Renal cortical epithelial cell (primary cell): ENCODE results near the gene KLHDC7B. TPM values are rescaled to one million over a fixed set of nuclear protein-coding genes. Genes with fewer than 3 reads are reported as not detected.
"Not testable (repeated sequence)": the region's sequence is repeated elsewhere in the genome, so short reads cannot be mapped to it uniquely, and the experiment has no call there.

ENCODE experiments used
- DNase-seq: peaks from one replicate; pipeline ENCODE4 v3.0.0-alpha.2; 2011; ENCODE audit warnings: low read depth
- total RNA-seq: library from RNA; depleted of rRNA; stranded (reverse); fragments of >200 nt; gene quantifications from 2 replicates; pipeline ENCODE4 v1.2.3, GENCODE V29; 2014

KLHDC7B gene
- total RNA-seq, 1 donor from 2014 or later: 0.15 TPM

DNA sequence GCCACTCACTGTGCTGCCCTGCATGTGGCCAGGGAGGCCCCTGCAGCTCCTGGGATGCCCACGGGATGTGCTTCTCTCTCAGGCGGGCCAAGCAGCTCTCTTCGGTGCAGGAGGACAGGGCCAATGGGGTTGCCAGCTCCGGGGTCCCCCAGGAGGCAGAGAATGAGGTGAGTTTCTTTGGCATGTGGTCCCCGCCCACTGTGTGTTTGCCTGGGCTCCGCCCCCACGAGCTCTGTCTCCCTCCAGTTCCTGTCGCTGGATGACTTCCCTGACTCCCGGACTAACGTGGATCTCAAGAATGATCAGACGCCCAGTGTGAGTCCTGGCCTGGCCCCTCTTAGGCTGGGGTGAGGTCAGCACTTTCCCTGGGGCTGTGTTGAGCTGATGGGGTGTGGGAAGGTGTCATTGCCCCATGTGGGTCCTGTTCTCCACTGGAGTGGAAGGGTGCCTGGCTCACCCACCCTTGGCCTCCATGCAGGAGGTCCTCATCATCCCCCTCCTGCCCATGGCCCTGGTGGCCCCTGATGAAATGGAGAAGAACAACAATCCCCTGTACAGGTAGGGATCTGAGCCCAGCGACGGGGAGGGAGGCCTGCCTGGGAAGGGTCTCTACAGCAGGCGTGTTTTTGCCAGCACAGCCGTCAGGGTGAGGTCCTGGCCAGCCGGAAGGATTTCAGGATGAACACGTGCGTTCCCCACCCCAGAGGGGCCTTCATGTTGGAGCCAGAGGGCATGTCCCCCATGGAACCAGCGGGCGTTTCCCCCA lies 28.0 kb upstream of the KLHDC7B start:
- no peak for DNase-seq

DNA sequence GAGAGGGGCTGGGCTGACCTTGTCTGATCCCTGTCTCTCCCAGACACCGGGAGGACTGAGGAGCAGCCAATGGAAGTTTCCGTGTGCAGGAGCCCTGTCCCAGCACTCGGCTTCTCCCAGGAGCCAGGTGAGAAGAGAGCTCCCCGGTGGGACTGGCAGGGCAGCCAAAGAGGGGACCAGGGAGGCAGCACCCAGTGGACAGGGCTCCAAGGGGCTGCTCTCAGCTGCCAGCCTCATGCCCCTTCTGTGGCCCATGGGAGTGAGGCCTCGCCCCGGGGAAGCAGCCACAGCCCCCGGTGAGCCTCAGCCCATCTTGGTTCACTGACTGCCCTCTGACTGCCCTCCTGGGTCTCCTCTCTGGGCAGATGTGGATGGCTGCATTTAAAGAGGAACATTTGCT lies 27.1 kb upstream of the KLHDC7B start:
- no peak for DNase-seq

DNA sequence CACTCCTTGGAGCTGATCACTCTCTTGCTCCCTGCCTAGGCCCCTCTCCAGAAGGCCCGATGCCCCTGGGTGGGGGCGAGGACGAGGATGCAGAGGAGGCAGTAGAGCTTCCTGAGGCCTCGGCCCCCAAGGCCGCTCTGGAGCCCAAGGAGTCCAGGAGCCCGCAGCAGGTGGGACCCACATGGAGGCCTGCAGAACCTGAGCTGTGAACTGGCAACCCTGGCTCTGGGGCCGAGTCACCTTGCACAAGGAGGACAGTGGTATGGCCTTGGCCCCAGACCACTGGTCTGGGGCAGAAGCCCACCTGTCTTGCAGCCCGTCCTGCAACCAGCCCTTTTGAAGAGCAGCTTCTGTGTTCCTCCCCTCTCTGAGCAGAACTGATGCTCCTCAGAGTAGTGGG lies 26.5 kb upstream of the KLHDC7B start:
- DNase-seq: no peak

DNA sequence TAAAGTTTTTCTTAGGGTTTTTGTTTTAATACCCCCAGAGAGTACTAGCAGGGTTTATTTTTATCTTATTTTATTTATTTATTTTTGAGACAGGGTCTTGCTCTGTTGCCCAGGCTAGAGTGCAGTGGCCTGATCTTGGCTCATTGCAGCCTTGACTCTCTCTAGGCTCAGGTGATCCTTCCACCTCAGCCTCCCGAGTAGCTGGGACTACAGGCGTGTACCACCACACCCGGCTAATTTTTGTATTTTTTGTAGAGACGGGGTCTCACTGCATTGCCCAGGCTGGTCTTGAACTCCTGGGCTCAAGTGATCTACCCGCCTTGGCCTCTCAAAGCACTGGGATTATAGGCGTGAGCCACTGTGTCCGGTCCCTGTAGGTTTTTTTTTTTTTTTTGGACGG lies 25.5 kb upstream of the KLHDC7B start:
- not testable (repeated sequence) for DNase-seq

DNA sequence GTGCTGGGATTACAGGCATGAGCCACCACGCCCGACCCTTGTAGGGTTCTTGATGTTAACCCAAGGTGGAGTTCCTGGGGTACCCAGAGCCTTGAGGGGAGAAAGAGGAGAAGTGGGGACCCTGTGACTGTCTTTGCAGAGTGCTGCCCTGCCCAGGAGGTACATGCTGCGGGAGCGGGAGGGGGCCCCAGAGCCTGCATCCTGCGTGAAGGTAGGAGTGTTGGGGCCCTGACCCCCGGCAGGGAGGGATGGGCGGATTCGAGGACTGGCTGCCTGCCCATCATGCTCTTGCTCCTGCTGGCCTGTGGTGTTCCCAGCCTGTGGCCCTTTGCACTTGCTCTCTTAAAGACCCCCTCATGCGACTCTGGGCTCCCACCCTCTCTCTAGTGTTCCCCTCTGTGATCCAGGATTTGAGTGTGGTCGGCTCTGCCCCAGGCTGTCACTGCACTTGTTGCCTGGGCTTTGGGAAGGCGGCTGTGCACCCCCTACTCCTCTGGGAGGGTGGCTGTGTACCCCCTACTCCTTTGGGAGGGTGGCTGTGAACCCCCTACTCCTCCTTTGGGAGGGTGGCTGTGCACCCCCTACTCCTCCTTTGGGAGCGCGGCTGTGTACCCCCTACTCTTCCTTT lies 24.8 kb upstream of the KLHDC7B start:
- no peak for DNase-seq

DNA sequence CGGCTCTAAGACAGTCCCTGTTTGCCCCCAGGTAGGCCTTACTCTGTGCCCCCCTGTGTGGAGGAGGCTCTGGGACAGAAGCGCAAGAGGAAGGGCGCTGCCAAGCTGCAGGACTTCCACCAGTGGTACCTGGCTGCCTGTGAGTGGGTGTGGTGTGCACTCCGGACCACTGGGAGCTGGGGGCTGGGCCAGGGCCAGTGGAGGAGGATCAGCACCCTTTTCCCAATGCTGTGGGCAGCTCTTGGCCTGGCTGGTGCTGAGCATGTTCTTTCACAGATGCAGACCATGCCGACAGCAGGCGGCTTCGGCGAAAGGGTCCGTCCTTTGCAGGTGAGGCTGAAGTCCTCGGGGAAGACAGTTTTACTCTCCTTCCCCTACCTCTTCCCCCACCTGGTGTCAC lies 24.0 kb upstream of the KLHDC7B start:
- no peak for DNase-seq

DNA sequence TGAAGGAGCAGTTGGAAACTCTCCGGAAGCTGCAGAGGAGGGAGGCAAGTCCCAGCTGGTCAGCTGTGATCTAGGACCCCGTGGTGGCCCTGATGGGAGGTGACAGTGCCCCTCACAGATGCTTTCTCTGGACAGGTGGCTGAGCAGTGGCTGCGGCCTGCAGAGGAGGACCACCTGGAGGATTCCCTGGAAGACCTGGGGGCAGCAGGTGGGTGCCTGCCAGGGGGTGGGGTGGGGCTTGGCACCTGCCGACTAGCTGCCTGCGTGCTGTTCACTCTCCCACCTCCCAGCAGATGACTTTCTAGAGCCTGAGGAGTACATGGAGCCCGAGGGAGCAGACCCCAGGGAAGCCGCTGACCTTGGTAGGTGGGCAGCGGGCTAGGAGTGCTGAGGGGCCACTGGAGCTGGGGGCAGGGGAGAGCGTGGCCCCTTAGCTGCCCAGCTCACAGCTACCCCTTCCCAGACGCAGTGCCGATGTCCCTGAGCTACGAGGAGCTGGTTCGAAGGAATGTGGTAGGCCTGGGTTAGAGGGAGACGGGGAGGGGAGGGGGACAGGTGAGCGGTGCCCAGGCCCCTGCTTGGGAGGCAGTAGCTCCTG lies 23.4 kb upstream of the KLHDC7B start:
- no peak for DNase-seq

DNA sequence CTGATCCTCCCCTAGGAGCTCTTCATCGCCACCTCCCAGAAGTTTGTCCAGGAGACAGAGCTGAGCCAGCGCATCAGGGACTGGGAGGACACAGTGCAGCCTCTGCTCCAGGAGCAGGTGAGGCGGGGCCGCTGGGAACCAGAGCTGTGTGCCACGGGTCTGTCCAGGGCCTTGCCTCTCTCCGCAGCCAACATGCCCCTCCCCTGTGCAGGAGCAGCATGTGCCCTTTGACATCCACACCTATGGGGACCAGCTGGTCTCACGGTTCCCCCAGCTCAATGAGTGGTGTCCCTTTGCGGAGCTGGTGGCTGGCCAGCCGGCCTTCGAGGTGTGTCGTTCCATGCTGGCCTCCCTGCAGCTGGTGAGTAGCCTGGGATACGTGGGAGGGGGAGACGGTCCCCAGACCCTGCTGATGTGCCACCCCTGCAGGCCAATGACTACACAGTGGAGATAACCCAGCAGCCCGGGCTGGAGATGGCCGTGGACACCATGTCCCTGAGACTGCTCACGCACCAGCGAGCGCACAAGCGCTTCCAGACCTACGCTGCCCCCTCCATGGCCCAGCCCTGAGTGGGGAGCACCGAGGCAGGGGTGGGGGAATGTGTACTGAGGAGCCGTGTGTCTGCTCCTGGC lies 22.8 kb upstream of the KLHDC7B start:
- no peak for DNase-seq

DNA sequence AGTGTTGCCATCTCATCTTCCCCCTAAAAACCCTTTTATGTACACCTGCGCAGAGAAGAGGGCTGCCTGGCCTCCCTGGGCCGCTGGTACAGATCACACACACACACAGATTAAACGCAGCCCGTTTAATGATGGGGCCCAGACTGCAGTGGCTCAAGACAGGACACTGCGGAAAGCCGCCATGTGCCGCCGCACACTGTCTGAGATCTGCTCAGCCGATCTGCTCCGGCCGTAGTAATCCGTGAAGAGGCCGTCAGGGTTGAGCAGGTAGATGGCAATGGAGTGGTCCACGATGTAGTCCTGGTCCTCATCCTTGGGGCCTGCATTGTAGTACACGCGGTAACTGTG lies 22.3 kb upstream of the KLHDC7B start:
- DNase-seq: no peak

DNA sequence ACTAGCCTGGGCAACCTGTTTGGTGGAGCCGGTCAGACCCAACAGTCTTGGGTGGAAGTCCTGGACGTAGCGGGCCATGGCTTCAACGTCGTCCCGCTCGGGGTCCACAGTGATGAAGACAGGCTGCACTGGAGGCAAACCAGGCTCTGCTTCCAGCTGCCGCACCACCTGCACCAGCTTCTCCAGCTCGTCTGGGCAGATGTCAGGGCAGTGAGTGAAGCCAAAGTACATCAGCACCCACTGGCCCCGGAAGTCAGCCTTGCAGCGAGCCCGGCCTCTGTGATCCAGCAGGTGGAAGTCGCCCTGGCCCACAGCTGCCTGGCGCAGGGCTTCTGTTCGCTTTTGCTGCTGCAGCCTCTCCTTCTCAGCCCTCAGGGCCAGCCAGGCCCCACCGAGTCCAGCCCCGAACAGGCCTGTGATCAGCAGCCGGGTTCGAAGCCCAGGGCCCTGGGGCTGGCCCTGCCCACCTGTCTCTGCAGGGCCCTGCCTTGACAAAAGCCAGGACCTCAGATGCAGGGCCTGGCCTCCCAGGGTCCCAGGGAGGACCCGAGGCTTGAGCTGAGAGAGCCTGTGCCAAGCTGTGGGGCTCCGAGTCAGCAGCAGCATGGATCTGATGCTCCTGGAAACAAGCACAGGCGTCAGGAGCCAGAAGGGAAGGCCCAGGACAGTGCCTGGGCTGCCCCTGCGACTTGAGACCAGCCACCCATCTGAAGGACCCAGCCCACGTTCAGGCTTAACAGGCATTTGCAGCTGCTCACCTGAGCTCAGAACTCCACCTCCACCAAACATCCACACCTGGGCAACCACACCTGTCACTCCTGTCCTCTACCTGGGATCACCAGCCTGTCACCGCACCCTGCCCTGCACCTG lies 21.7 kb upstream of the KLHDC7B start:
- DNase-seq: no peak

DNA sequence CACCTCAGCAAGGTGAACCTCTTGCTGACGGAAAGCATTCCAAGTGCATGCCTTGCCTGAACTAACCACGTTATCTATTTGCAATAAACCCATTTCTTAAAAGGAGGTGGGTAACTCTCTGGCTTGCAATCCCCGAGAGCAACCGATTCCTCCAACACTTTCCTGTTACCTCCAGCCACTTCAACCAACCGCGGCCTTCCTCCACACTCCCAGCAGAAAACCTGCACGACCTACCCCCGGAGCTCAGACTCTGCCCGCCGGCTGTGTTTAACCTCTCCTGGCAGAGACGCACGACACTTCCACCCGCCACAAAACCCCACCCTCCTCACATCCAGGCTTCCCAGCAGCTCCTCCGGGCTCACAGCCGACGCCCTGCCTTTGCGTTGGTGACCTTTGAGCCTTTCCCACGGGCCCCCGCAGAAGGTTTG lies 21.0 kb upstream of the KLHDC7B start:
- DNase-seq: no peak

DNA sequence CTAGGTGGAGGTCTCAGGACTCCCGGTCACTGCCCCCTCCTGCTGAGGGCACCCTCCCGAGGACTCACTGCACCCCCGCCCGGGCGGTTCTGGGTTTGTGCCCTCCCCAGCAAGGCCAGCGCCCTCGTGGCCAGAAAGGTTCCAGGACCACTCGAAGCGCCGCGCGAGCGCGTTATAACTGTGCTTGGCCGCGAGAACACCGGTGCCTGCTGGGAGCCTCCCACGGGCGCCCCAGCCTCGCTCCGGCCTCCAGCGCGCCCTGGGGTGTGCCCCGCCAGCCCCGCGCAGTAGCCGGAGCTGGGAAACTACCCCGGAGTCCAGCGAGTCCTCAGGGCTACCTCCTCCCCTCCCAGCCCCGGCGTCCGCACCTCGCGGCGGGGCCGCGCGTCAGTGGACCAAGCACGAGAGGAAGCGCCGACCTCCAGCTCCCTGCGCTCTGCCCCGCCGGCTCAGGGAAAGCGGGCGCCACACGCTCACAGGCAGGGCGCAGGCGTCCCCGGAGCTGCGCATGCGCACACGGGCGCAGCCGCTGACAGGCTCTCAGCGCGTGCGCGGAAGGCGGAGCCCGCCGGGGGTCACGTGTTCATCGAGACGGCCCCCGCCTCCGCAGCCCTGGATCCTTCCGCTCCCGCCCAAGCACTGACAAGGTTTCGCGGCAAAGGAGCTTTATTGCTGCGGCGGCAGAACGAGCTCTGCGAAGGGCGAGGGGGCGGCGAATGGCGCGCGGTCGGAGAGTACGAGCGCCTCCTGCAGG lies 20.4 kb upstream of the KLHDC7B start, which contains the start of gene SCO2:
Gene SCO2 (minus strand): TSS at position 495 of the 754 bp plus-strand sequence. CDS start 1,187 bp downstream, outside the sequence.
- peak; percentile 85 for DNase-seq

DNA sequence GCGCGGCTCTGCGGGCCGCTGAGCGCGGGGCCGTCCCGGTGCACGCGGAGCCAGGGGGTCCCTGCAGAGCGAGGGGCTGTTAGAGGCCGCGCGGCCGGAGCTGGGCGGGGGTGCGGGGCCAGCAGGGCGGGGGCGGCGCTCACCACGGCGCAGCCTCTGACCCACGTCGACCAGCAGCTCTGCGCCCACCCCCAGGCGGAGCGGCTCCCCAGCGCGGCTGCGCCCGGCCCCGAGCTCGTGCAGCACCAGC lies 19.9 kb upstream of the KLHDC7B start:
- DNase-seq: no peak

DNA sequence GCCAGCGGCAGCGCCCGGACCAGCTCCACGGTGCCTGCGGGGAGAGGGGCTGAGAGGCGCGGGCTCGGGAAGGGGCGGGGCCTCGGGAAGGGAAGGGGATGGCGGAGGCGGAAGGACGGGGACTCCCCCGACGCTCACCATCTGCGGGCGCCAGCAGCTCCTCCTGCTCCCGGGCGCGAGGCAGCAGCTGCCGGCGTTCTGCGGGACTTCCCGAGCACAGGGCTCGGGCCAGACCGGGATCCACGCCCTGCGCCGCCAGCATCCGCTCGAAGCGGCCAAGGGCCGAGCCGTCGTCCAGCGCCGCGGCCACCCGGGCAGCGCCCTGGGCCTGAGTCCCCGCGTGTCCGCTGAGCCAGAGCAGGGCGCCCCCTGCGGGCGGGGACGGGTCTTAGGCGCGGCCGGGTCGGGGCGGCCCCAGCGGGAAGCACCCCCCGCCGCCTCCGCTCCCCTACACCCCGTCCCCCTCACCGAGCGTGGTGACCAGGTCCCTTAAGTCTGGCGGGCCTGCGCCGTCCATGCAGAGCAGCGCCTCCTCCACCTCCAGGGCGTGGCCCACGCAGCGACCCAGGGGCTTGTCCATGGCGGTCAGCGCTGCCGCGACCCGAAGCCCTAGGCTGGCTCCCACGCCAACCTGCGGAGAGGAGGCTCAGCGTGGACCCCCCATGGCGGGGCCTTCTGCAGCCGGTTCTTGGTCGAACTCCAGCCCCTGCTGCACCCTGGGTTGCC lies 19.4 kb upstream of the KLHDC7B start:
- no peak for DNase-seq

DNA sequence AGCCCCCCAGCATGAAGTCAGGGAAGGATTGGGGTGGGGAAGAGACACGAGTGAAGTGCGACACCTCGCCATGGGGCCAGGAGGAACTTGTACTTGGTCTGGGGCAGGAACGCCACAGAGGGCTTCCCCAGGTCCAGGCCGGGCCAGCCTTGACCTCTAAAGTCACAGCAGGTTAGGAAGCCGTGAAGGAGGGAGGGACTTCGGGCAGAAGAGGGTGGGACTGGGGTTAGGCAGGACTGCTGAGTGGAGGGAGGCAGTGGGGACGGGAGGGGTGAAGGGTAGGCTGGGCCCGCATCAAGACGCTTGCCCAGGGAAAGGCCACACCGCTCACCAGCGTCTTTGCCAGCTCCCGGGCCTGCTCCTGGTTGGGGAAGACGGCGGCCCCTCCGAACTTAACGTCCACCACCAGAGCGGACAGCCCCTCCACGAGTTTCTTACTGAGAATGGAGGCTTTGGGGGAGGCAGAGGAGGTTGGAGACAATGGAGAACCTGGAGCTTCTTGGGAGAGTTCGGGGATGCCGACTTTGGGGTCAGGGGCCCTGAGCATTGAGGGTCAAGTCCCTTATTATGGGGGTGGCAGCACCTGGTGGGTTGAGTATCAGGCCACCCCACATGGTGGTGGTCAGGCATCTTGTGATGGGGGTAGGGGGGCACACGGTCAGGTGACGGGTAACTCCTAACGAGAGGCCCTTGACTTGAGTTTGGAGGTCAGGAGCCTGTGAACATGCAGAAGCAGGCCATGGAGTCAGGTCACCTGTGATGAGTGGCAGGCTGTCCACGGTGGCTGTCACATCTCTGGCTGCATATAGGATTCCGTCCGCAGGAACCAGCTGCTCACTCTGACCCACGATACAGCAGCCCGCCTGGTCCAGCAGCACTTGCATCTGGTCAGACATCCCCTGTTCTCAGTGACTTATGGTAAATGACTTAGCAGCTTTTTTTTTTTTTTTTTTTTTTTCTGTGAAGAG lies 18.6 kb upstream of the KLHDC7B start:
- peak; percentile 47 for DNase-seq

DNA sequence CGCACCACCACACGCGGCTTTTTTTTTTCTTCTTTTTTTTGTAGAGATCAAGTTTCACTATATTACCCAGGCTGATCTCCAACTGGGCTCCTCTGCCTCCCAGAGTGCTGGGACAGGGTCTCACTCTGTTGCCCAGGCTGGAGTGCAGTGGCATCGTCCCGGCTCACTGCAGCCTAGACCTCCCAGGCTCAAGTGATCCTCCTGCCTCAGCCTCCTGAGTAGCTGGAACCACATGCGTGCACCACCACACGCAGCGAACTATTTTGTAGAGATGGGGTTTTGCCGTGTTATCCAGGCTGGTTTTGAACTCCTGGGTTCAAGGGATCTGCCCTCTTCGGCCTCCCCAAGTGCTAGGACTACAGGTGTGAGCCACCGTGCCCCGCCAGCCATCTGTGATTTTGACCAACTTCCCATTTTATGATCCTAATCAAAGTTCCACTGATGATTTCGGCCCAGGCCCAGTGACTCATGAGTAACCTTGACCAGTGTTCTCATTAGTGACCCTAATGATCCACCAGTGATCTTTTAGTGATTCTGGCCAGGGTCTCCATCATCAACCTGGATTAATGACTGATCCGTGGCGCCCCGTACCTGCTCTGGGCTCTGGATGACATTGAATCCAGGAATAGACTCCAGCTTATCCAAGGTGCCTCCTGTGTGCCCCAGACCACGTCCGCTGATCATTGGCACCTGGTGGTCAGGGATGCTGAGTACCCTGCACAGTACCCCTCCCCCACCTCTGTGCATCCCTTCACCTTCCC lies 17.6 kb upstream of the KLHDC7B start:
- no peak for DNase-seq

DNA sequence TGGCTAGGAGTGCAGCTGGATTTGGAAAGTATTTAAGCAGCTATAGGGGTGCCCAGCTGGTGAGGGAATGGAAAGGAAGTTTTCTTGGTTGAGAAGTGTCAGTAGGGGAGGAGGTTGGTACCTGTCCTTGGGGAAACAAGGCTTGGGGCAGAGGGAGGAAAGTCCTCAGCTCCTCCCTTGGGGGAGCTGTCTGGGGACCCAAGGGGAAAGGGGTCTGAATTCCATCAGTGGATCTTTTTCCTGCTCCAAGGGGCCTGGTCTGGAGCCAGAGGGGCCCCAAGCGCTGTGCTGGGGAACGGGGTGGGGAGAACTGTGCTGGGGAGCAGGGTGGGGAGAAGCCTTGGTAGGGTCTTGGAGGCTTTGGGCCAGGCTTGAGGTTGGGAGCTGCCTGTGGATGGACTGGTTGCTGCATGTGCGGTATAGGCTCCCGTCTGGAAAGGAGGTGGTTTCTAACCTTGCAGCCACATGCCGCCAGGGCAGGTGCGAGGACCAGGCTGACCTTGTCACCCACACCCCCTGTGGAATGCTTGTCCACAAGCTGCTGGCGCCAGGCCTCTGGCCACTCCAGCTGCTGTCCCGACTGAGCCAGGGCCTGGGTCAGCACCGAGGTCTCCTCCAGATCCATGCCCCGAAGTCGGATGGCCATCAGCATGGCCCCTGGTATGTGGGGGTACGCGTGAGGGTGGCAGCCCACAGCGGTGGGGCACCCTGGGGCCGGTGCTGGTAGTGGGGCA lies 16.9 kb upstream of the KLHDC7B start:
- DNase-seq: no peak

DNA sequence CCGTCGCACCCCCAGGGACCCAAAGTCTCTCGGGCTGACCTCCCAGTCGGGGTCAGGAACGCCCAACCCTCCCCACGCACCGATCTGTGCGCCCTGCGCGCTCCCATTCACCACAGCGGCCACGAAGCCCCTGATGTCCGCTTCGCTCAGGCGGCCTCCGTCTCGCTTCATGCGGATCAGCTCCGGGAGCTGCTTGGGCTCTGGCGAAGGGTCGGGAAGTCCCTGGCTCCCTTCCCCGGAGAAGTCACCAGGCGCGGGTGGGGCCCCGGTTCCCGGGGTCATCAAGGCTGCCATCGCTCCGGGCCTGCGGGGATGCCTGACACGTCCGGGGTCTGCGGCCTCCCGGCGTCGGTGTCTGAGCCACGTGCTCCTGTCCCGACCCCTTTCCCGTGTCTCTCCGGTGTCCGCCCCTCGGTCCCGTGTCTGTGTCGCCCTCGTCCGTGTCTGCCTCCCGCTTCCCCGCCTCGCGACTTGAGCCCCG lies 16.2 kb upstream of the KLHDC7B start:
- DNase-seq: no peak
